Adipocyte (in vitro differentiated cells): ENCODE measurements around the gene SAP30L.

Source experiments
- DNase-seq: peaks from one replicate; pipeline ENCODE4 v3.0.0-alpha.2; 2015; ENCODE audit warnings: low read depth
- H3K27me3 ChIP-seq: replicated peaks from 2 replicates; pipeline ENCODE4 v1.7.0; 2013; ENCODE audit warnings: mild to moderate bottlenecking, low read length, moderate library complexity; ENCODE audit not compliant: control insufficient read depth, insufficient read depth
- H3K36me3 ChIP-seq: 2 replicates; pipeline ENCODE4 v1.7.0; 2013; ENCODE audit warnings: low read length, mild to moderate bottlenecking, moderate library complexity; ENCODE audit not compliant: control insufficient read depth, insufficient read depth, severe bottlenecking
- H3K4me1 ChIP-seq: 2 replicates; pipeline ENCODE4 v1.7.0; 2013; ENCODE audit warnings: mild to moderate bottlenecking, low read length, moderate library complexity; ENCODE audit not compliant: control insufficient read depth, insufficient read depth
- H3K4me3 ChIP-seq: 2 replicates; pipeline ENCODE4 v1.7.0; 2013; ENCODE audit warnings: mild to moderate bottlenecking, low read length, moderate library complexity
- H3K9ac ChIP-seq: 2 replicates; pipeline ENCODE4 v1.7.0; 2013; ENCODE audit warnings: mild to moderate bottlenecking, low read length, moderate library complexity
- H3K9me3 ChIP-seq: 2 replicates; pipeline ENCODE4 v1.7.0; 2013; ENCODE audit warnings: mild to moderate bottlenecking, low read length, moderate library complexity; ENCODE audit not compliant: control insufficient read depth

SAP30L gene

DNA sequence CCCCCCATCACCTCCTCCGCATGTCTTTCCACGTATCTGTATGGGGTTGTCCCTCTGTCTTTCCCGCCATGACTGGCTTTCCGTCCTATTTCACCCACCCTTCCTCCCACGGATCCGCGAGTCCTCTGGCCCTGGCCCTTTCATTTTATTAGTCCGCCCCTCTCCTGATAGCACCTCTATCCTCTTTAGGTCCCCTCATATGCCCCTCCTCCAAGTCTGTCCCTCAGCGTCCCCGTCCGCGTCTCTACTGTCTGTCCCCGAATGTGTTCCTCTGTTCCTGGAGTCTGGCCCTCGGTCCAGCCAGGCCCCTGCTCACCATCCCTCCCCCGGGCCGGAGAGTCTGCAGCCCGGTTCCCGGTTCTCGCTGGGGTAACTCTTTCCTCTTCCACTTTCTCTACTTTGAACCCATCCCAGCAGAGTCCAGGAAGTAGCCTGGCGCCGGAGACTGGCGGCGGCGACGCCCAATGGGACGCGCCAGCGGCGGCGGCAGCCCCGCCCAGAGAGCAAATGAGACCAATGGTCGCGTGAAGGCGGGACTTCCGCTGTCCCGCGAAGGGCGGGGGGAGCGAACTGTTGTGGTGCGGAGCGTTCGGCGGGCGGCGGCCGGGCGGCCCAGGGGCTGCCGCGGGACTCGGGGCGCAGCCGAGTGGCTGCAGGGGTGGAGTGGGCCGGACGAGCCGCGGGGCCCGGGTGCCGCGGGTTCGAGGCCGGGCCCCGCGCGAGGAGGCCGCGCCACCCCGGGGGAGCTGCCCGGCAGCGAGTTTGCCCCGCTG, at the start of gene SAP30L:
Gene SAP30L, plus strand, starts transcription at position 576 of the 773 bp plus-strand sequence. CDS start 608 bp downstream, outside the sequence.
- Histone ChIP-seq H3K36me3 (peaks cover 13% of the 10 kb centered on the region), H3K4me3 (peak within 1 kb of the TSS; percentile 100), H3K9ac (peak within 1 kb of the TSS; percentile 96), H3K9me3 (no peaks in the 10 kb centered on the region), H3K4me1 (peaks cover 29% of the 10 kb centered on the region), H3K27me3 (no peaks in the 10 kb centered on the region)
- DNase-seq = peak; percentile 98

DNA sequence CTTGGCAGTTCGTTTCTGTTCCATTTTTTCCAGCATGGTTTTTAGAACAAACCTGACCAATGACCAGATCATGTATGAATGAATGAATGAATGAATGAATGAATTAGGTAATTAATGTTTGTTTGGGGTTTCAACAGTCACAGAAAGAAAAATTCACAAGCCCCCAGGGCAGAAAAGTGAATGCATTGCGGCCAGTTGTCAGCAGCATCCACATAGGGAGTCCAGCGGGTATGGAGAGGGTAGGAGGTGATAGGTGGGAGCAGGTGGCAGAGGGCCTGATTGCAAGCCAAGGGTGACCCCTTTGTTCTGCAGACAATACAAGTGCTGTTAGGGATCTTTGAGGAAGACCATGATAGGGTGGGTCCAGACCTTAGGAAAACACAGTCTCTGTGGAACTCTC, 49.7 kb upstream of the SAP30L start:
- DNase-seq = no peak
- H3K4me3 ChIP-seq = no peak overlapping the region
- H3K9ac ChIP-seq = no peak overlapping the region
- H3K4me1 ChIP-seq = peaks cover 7% of the 10 kb centered on the region
- H3K36me3 ChIP-seq = peaks cover 4% of the 10 kb centered on the region
- H3K27me3 ChIP-seq = no peaks in the 10 kb centered on the region
- no peaks in the 10 kb centered on the region for H3K9me3 ChIP-seq

DNA sequence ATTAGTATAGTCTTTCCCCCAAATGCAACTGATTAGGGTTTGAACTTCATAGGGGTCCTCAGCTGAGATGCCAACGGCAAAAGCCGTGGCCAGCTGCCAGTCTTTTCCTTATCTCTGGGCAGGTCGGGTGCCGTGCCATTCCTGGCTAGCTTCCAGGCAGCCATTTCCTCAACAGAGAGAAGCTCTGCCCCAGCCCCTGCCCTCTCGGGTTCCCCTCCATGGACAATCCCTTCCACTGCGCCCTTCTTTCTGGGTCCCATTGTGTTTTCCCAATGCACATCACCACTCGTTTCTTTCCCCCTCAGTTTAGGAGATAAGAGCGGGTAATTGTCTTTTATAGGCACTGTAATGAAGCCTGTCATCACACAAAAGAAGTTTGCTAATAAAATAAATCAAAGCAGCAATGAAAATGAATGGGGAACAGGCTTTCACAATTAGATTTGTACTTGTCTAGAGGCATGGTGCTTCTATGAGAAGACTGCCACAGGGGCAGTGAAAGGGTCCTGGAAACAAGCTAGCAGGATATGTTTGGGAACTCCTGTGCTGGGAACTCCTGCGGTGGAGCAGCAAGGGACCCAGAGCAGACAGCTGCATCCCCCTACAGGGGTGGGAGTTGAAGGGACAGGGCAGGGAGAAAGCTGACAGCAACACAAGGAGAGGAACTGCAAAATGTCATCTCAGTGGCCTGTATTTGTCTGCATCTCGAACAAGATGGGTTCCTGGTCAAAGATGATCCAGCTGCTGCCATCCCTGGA, 48.0 kb upstream of the SAP30L start:
- H3K4me3 ChIP-seq = no peak overlapping the region
- H3K36me3 ChIP-seq = peaks cover 4% of the 10 kb centered on the region
- no peaks in the 10 kb centered on the region for H3K9me3 ChIP-seq
- no peak for DNase-seq
- peaks cover 7% of the 10 kb centered on the region for H3K4me1 ChIP-seq
- H3K27me3 ChIP-seq = no peaks in the 10 kb centered on the region
- no peak overlapping the region for H3K9ac ChIP-seq

GRCh38 chr5:154400678-154401077, 45.1 kb upstream of the SAP30L start:
- Histone ChIP-seq H3K9me3 (no peaks in the 10 kb centered on the region), H3K4me3 (no peak overlapping the region), H3K9ac (no peak overlapping the region), H3K36me3 (no peaks in the 10 kb centered on the region), H3K27me3 (no peaks in the 10 kb centered on the region), H3K4me1 (peaks cover 3% of the 10 kb centered on the region)
- no peak for DNase-seq

GRCh38 chr5:154401355-154401754, 44.4 kb upstream of the SAP30L start:
- Histone ChIP-seq H3K9ac (no peak overlapping the region), H3K4me1 (peaks cover 3% of the 10 kb centered on the region), H3K27me3 (no peaks in the 10 kb centered on the region), H3K4me3 (no peak overlapping the region), H3K36me3 (no peaks in the 10 kb centered on the region), H3K9me3 (no peaks in the 10 kb centered on the region)
- no peak for DNase-seq

DNA sequence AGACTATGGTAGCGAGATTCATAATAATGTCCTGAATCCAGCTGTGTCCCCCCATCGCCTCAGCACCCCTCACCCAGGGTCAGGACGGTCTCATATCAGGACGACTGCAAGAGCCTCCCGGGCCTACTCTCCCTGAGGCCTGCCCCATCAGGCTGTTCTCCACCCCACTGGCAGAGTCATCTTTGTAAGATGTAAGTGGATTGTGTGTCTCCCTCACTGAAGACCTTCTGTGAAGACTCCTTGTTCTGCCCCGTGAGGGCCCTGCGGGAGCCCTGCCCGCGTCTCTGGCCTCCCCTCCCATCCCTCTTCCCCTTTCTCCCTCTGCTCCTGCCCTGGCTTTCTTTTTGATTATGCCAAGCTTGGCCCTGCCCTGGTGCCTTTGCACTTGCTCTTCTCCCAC, 43.9 kb upstream of the SAP30L start:
- Histone ChIP-seq H3K4me1 (peaks cover 3% of the 10 kb centered on the region), H3K9me3 (no peaks in the 10 kb centered on the region), H3K27me3 (no peaks in the 10 kb centered on the region), H3K36me3 (no peaks in the 10 kb centered on the region), H3K4me3 (no peak overlapping the region), H3K9ac (no peak overlapping the region)
- no peak for DNase-seq

GRCh38 chr5:154402611-154403010, 43.2 kb upstream of the SAP30L start:
- Histone ChIP-seq H3K9me3 (no peaks in the 10 kb centered on the region), H3K4me3 (no peak overlapping the region), H3K27me3 (no peaks in the 10 kb centered on the region), H3K4me1 (peaks cover 3% of the 10 kb centered on the region), H3K9ac (no peak overlapping the region), H3K36me3 (no peaks in the 10 kb centered on the region)
- no peak for DNase-seq

DNA sequence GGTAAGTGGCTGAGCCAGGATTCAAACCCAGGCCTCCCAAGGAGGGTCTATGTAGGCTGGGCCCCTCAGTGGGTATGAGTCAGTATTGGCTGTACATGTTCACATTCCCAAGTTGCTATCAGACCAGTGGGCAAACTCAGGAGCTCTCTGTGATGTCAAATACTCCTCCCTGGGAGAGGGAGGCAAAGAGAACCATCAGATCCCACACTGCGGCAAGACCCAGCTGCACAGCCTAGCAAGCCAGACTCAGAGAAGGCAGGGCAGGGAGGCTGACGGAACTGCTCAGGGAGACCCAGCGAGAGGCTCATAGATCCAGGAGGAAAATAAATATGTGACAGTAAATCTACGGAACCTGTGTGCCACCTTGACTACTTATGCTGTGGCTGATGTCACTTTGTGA, 42.6 kb upstream of the SAP30L start:
- H3K4me1 ChIP-seq = peaks cover 3% of the 10 kb centered on the region
- H3K9ac ChIP-seq = no peak overlapping the region
- no peaks in the 10 kb centered on the region for H3K36me3 ChIP-seq
- H3K27me3 ChIP-seq = no peaks in the 10 kb centered on the region
- H3K4me3 ChIP-seq = no peak overlapping the region
- H3K9me3 ChIP-seq = no peaks in the 10 kb centered on the region
- DNase-seq = no peak

DNA sequence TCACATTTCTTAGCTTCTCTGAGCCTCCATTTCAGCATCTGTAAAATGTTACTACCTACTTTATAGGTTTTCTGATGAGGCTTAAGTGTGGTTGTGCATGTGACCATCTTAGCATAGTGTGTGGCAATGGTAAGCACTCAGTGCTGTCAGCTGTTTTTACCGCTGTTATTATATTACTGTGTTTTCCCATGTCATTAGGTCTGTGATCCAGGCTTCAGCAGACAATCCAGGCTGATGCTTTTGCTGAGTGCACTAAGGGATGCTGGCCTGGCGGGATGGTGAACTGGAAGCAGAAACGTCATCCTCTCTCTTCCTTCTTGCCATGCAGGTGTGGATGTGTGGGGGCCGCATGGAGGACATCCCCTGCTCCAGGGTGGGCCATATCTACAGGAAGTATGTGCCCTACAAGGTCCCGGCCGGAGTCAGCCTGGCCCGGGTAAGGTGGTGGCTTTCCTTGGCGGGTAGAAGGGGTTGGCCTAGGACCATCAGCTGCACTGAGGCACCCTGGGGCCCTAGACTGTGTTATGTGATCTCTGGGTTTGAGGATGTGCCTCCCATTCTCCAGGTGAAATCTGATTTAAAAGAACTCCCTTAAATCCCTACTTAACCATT, 41.9 kb upstream of the SAP30L start:
- no peak for DNase-seq
- no peak overlapping the region for H3K4me3 ChIP-seq
- no peak overlapping the region for H3K9ac ChIP-seq
- H3K4me1 ChIP-seq = peaks cover 3% of the 10 kb centered on the region
- no peaks in the 10 kb centered on the region for H3K36me3 ChIP-seq
- no peaks in the 10 kb centered on the region for H3K9me3 ChIP-seq
- H3K27me3 ChIP-seq = no peaks in the 10 kb centered on the region

GRCh38 chr5:154405078-154405792, 40.6 kb upstream of the SAP30L start:
- Histone ChIP-seq H3K9ac (peak overlapping the region; percentile 74), H3K27me3 (no peaks in the 10 kb centered on the region), H3K4me1 (peaks cover 3% of the 10 kb centered on the region), H3K9me3 (no peaks in the 10 kb centered on the region), H3K4me3 (peak overlapping the region; percentile 71), H3K36me3 (no peaks in the 10 kb centered on the region)
- peak; percentile 95 for DNase-seq

GRCh38 chr5:154406231-154406630, 39.6 kb upstream of the SAP30L start:
- Histone ChIP-seq H3K4me3 (no peak overlapping the region), H3K27me3 (no peaks in the 10 kb centered on the region), H3K9ac (no peak overlapping the region), H3K36me3 (peaks cover 6% of the 10 kb centered on the region), H3K9me3 (no peaks in the 10 kb centered on the region), H3K4me1 (peaks cover 3% of the 10 kb centered on the region)
- DNase-seq = no peak
